ENCODE results near the gene TARP.

Gene TARP

DNA sequence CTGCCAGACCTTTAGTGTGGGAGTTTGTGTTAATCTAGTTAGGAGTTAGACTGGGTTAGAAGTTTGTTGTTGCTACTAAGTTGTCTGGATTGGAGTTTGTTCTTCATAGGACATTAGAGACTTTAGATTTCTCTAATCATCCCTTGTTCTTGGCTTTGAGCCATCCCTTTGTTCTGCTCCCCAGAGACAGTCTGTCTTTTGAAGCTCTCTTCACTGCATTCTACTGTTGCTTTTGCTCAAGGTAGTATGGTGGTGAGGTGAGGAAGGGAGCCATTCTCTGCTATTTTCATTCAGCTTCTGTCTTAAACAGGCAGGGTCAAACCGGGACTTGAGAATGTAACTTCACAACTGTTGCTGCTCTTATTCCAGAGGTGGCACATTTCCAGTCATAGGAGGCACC is 10.4 kb upstream of the TARP start:
- Histone ChIP-seq H3K27me3 (no peaks in the 10 kb centered on the region), H3K27ac (no peak overlapping the region), H3K9me3 (replicated peaks in 1 of 3) (no peaks in the 10 kb centered on the region), H3K36me3 (replicated peaks in 1 of 2) (no peaks in the 10 kb centered on the region), H3K4me3 (no peak overlapping the region), H3K4me1 (replicated peaks in 1 of 2) (no peaks in the 10 kb centered on the region)
- no peak for TF ChIP-seq POLR2A (IDR thresholded peaks at IDR 0.05)
- TF ChIP-seq, protein P1, sequence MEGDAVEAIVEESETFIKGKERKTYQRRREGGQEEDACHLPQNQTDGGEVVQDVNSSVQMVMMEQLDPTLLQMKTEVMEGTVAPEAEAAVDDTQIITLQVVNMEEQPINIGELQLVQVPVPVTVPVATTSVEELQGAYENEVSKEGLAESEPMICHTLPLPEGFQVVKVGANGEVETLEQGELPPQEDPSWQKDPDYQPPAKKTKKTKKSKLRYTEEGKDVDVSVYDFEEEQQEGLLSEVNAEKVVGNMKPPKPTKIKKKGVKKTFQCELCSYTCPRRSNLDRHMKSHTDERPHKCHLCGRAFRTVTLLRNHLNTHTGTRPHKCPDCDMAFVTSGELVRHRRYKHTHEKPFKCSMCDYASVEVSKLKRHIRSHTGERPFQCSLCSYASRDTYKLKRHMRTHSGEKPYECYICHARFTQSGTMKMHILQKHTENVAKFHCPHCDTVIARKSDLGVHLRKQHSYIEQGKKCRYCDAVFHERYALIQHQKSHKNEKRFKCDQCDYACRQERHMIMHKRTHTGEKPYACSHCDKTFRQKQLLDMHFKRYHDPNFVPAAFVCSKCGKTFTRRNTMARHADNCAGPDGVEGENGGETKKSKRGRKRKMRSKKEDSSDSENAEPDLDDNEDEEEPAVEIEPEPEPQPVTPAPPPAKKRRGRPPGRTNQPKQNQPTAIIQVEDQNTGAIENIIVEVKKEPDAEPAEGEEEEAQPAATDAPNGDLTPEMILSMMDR (IDR thresholded peaks at IDR 0.05) = no peak
- no peak for DNase-seq
- WGBS, 4 donors = 60 to 88% (median 69%) methylated on average over 1 of the region's 1 CpG
- intact Hi-C loops (cut with DNase I) = no loop called here

DNA sequence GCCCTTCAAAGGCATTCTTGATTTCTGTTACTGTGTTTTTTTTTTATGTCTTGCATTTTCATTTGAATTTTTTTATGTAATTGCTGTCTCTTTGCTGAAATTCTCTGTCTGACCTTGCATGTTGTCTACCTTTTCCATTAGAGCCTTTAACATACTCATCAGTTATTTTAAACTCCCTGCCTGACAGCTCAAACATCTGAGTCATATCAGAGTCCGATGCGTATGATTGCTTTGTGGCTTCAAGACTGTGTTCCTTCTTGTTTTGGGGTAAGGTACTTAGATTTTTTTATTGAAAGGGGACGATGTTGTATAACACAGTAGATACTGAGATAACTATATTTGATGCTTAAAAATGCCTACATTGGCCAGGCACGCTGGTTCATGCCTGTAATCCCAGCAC is 9.7 kb upstream of the TARP start:
- Histone ChIP-seq H3K4me3 (no peak overlapping the region), H3K4me1 (replicated peaks in 1 of 2) (no peaks in the 10 kb centered on the region), H3K27ac (no peak overlapping the region), H3K9me3 (replicated peaks in 1 of 3) (no peaks in the 10 kb centered on the region), H3K36me3 (replicated peaks in 1 of 2) (no peaks in the 10 kb centered on the region), H3K27me3 (no peaks in the 10 kb centered on the region)
- intact Hi-C loops (cut with DNase I) = no loop called here
- WGBS, 4 donors = 59 to 71% (median 66%) methylated on average over 4 of the region's 4 CpGs
- DNase-seq = no peak
- no peak for TF ChIP-seq POLR2A (IDR thresholded peaks at IDR 0.05)
- TF ChIP-seq, protein P1 (IDR thresholded peaks at IDR 0.05) = no peak

DNA sequence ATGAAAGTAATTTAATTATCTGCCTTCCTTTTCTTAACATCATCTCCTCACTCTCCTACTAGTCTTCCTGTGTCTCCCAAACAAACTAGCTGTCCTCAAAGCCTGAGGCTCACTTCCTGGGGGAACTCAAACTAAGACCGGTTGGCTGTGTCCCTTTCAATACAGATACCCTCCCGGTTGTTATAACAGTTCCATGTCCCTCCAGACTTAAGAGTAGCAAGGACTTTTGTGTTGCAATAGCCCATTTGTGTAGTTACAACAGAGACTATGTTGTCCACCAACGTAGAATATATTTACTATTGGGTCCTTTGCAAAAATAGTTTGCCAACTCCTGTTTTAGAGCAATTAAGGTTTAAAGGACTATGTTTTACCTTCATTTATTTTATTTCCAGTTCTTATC is 8.6 kb upstream of the TARP start:
- no peak overlapping the region for H3K4me3 ChIP-seq
- H3K27ac ChIP-seq = no peak overlapping the region
- no peaks in the 10 kb centered on the region for H3K9me3 ChIP-seq (replicated peaks in 1 of 3)
- 57 to 71% (median 69%) methylated on average over 3 of the region's 3 CpGs for WGBS, 4 donors
- intact Hi-C loops (cut with DNase I) = no loop called here
- TF ChIP-seq, protein P1 (IDR thresholded peaks at IDR 0.05) = no peak
- no peak for TF ChIP-seq POLR2A (IDR thresholded peaks at IDR 0.05)
- no peaks in the 10 kb centered on the region for H3K4me1 ChIP-seq (replicated peaks in 1 of 2)
- no peaks in the 10 kb centered on the region for H3K27me3 ChIP-seq
- H3K36me3 ChIP-seq (replicated peaks in 1 of 2) = no peaks in the 10 kb centered on the region
- DNase-seq = no peak

DNA sequence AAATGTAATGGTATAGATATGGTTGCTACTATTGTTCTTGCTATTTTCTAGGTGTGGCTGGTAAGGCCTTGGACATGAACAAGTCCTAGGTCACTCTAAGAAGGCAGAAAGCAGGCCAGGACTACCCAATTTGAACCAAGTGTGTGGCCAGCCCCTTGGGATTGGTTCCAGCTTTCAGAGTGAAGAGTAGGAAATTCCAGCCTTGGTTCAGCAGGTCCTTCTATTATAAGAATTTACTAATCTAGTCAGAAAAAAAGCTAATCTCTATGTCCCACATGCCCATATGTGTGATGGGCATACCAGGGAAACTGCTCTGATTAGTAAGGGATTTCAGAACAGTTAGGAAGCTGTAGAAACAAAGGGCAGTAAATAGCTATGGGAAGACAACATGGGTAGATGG is 7.8 kb upstream of the TARP start:
- TF ChIP-seq, protein P1 (IDR thresholded peaks at IDR 0.05) = no peak
- TF ChIP-seq POLR2A (IDR thresholded peaks at IDR 0.05) = no peak
- Histone ChIP-seq H3K4me3 (no peak overlapping the region), H3K27me3 (no peaks in the 10 kb centered on the region), H3K9me3 (replicated peaks in 1 of 3) (no peaks in the 10 kb centered on the region), H3K27ac (no peak overlapping the region), H3K4me1 (replicated peaks in 1 of 2) (no peaks in the 10 kb centered on the region), H3K36me3 (replicated peaks in 1 of 2) (no peaks in the 10 kb centered on the region)
- DNase-seq = no peak
- intact Hi-C loops (cut with DNase I) = no loop called here
